RKO (cell line): ENCODE measurements around the gene FSIP1.

Experiments
- DNase-seq: peaks from one replicate; pipeline ENCODE4 v3.0.0-alpha.2; 2016; ENCODE audit warnings: low spot score

Gene FSIP1

GRCh38 chr15:39618063-39618823, 164.4 kb downstream of the FSIP1 start:
- no peak for DNase-seq

DNA sequence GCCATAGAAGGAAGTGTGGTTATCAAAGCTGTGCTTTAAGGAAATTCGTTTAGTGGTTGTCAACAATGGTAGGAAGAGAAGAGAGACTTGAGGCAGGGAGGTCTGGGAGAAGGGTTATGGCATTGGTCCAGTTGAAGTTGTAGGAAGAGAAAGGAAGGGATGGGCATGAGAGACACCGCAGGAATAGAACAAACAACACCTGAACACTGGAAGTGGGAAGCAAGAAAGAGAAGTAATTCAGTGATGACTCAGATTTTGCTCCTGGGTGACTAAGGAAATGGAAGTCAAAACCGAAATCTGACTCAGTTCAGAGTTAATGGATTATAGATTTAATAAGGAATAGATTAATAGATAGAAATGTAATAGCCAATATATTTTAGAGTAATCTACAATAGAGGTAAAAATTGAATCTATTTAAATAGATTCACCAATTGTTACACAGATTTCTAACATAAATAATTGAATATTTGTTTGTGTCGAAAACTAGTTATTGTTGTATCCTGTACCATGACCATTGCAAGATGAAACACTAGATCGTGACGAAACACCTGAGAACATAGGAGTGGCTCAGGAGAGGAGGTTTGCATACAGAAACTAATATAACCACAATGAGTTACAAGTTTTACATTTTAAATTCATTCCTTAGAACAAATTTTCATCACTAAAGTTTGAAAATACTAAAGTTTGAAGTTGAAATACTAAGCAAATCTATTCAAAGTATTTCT, 165.7 kb downstream of the FSIP1 start:
- no peak for DNase-seq

DNA sequence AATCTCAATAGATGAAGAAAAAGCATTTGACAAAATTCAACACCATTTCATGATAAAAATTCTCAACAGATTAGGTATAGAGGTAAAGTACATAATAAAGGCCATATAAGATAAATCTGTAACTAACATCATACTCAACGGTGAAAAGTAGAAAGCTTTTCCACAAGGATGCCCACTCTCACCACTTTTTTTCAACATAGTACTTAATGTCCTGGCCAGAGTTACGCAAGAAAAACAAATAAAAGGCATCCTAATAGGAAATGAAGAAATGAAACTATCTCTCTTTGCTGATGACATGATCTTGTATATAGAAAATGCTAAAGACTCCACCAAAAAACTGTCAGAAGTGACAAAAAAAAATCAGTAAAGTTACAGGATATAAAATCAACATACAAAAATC, 168.8 kb downstream of the FSIP1 start:
- DNase-seq, result no peak

DNA sequence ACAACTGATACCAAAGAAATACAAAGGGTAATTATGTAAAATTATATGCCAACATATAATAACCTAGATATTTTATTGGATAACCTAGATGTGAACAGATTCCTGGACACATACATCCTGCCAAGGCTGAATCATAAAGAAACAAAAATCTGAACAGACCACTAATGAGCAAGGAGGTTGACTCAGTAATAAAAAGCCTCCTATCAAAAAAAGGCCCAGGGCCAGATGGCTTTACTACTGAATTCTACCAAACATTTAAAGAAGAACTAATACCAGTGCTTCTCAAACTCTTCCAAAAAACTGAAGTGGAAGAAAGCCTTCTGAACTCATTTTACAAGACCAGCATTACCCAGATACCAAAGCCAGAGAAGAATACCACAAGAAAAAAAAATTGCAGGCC, 169.4 kb downstream of the FSIP1 start:
- DNase-seq, result no peak

DNA sequence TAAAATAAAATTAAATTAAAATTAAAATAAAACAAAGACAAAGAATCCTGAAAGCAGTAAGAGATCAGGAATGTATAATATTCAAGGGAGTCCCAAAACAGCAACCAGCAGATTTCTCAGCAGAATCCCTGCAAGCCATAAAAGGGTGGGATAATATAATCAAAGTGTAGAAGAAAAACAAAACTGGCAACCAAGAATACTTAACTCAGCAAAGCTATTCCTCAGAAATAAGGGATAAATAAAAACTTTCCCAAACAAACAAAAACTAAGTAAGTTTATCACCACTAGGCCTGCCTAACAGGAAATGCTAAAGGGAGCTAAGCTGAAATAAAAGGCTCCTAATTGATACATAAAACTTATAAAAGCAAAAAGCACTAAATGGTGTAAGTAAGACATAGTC, 172.0 kb downstream of the FSIP1 start:
- no peak for DNase-seq

- DNase-seq, result no peak
These were observed 173.3 kb downstream of the FSIP1 start for GRCh38 chr15:39609166-39609916.

DNA sequence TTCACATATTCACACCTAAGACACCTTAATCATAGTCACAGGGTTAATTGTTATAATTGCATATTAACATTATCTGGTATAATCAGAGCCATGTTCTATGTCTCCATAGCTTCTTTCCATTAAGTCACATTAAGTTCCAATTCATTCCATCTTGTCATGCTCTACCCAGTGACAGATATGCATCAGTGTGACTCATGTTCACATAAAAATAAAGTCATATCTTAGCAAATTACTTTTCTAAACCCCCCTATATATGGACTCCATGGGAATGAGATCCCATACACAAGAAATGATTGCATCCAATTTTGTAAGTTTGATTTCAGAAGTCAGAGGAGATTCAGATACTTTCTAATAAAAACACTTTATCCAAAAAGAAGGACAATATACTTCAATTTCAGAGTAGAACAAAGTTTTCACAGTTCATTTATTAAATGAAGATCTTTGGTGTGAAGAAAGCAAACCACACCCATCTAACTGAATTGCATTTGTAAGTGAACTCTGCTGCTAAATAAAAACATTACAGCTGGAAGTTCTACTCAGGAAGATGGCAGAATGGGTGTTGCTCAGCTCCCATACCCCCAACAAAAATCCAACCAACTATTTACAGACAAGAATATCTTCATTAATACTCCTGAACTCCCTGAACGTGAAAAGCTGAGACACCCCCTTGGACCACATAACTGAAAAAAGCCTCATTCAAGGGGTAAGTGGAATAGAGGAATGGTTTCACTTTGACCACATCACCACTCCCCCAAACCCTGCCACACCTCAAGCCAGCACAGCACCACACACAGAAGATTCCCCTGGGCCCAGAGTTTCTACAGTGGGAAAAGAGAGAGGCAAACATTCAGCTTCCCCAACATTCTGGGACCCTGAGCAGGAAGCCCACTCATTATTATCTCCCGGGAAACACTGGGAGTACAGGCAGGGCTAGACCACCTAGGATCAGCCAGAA, 174.2 kb downstream of the FSIP1 start:
- DNase-seq, result no peak

GRCh38 chr15:39605146-39605545, 177.5 kb downstream of the FSIP1 start:
- DNase-seq, result no peak

DNA sequence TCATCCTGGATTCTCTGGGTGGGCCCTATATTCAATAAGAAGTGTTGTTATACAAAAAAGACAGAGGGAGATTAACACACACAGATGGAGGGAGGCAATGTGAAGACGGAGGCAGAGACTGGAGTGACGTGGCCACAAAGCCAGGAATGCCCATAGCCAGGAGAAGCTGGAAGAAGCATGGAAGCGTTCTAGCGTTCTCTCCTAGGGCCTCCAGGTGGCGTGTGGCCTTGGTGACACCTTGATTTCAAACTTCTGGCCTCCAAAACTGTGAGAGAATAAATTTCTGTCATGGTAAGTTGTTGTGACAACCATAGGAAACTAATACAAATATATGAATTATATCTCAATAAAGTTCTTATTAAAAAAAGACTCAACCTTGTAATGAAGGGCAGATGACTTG, 180.5 kb downstream of the FSIP1 start:
- no peak for DNase-seq

- no peak for DNase-seq
These were observed 182.8 kb downstream of the FSIP1 start for GRCh38 chr15:39599871-39600270.

DNA sequence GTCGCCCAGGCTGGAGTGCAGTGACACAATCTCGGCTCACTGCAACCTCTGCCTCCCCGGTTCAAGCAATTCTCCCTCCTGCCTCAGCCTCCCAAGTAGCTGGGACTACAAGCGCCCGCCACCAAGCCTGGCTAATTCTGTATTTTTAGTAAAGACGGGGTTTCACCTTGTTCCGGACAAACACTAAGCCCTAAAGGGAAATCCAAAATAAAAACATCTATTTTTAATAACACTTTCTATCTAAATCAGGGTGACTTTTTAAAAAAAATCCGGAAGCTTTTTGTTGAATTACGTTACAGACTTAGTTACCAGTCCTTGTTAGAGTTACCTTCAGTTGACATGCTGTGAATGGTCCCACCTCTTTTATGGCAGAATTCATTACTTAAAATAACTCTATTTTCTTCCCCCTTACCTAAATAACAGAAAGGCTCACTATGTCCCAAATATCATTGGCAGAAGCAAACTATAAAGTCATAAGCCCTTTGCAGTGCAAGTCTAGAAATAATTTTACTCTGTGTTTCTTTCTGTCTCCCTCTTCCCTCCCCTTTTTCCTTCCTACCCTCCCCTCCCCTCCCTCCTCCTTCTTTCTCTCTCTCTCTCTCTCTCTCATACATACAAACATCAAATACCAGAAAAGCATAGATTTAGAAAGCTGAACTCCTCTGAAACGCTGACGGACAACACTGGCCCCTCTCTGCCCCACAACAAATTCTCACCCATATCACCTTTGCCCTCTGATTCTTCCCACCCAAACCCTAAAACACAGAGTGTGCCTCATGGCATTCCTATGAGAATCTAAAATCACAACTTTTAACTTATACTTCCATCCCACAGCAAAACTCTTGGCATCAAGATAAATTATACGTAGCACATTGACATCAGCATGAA, 183.4 kb downstream of the FSIP1 start:
- no peak for DNase-seq

GRCh38 chr15:39598186-39598850, 184.3 kb downstream of the FSIP1 start:
- no peak for DNase-seq

DNA sequence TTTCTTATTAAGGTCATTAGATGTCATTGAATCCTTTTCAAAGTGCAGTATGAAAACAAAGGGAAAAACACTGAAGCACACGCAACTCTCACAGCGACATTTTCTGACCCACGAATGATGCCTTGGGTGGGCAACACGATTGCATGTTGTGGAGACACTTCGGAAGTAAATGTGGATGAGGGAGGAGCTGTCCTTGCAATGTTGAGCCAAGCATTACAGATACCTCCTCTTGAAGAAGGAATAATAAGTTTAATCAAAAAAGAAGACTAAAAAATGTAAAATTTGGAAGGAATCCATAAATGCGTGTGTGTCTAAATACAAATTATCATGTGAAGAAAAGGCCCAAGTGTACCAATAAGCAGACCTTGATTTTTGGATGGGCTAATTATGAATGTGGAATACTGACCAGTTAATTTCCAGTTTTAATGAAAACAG, 184.9 kb downstream of the FSIP1 start:
- no peak for DNase-seq

- no peak for DNase-seq
These were observed 185.3 kb downstream of the FSIP1 start for GRCh38 chr15:39597336-39597735.

- DNase-seq, result no peak
These were observed 186.1 kb downstream of the FSIP1 start for GRCh38 chr15:39596358-39597051.

GRCh38 chr15:39595338-39596221, 187.1 kb downstream of the FSIP1 start:
- DNase-seq, result no peak

- DNase-seq, result no peak
These were observed 187.9 kb downstream of the FSIP1 start for GRCh38 chr15:39594446-39595337.
